ENCODE data around the gene DRD3.
A peak's percentile ranks its signal among the peaks of the same experiment; 100 is the strongest.

Gene DRD3

GRCh38 chr3:114176890-114177289 is 2.0 kb downstream of the DRD3 start:
- DNase-seq, result no peak

DNA sequence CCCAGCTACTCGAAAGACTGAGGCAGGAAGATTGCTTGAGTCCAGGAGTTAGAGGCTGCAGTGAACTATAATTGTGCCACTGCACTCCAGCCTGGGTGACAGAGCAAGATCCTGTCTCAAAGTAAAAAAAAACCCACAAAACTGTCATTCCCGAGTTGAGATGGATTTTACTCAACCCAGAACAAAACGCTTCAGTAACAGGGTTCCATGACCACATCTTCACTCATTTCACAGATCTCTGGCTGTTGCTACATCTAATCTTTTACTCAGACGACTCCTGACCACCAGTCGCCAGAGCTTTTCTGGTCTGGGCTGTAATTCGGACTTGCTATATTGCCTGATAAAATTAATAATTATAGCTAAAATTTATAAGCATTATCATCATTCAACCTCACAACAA is 2.4 kb downstream of the DRD3 start:
- DNase-seq, result no peak

GRCh38 chr3:114175204-114175987 is 3.5 kb downstream of the DRD3 start:
- DNase-seq, result no peak

DNA sequence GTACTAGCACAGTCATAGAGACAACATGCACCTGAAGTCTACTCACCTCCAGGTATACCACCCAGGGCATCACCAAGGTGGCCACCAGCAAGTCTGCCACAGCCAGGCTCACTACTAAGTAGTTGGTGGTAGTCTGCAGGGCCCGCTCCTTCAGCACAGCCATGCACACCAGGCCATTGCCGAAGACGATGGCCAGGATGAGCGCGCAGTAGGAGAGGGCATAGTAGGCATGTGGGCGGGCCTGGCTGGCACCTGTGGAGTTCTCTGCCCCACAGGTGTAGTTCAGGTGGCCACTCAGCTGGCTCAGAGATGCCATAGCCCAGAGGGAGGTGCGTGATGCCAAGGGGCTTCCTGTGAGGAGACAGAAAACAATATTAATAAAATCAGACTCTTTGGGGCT is 7.2 kb downstream of the DRD3 start:
- no peak for DNase-seq

GRCh38 chr3:114168150-114168549 is 10.7 kb downstream of the DRD3 start:
- DNase-seq, result no peak

GRCh38 chr3:114157321-114157720 is 21.5 kb downstream of the DRD3 start:
- DNase-seq, result no peak

DNA sequence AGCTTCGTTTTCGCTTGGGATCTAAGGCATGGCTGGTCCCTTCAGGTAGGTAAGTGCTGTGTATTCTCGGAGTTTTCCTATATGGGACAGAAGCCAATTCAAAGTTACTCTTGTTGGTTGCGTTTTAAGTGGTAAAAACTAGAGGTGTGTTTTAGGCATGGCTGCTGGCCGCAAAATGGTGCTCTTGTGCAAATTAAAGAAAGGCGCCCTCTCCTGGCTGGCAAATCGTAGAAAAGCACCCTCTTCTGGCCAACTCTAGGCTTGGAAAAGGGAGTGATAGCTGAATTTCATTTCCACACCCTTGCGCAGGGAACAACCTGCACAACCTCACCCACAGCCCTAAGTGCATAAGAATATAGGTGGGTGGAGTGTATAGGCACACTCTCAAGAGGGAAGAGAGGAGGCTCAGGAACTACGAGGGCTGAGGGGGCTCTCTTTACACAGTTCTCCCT is 23.5 kb downstream of the DRD3 start:
- peak; percentile 11 for DNase-seq

GRCh38 chr3:114154321-114154821 is 24.5 kb downstream of the DRD3 start:
- no peak for DNase-seq

DNA sequence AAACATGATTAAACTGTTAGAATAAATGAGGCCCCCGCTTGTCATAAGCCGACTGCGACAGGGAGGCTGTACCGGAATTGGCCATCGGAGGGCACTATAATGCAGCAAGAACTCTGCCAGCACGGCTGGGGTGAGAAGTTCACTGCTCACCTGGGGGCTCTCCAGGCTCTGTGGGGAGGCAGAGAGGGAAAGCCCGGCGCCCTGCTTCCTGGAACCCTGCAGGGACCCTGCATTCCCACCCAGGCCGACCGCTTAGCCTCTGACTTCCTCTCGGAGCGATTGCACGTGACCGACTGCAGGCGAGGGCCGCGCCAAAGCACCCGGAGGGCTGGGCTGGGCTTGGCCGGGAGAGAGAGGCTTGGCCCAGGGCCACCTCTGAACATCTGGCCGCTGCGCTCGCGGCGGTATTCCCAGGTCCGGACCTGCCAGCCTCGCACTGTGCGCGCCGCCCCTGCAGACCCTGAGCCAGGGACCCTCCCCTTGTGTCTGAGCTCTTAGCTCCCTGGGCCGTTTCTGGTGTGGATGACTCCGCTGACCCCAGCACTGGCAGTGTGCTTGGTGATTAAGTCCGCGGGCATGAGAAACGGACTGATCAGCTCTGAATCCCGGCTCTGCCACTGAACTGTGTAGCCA is 26.2 kb downstream of the DRD3 start:
- DNase-seq, result peak; percentile 84

DNA sequence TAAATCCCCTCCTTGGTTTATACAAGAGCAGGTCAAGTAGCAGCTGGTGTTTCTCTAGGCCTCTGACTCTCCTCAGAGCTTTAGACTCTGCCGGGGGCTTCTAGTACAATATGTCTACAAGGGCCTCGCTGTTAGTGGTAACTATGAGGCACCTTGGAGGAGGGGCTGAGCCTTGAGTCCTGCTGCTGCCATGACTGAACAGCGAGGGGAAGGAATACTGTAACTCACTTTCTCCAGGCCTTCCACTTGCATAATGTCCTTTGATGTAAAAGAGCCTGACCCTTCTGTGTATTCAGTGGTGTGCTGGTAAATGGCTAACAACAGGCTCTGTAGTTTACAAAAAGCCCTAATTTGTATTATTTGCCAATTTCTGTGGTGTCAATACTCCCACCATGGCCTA is 27.8 kb downstream of the DRD3 start:
- no peak for DNase-seq

DNA sequence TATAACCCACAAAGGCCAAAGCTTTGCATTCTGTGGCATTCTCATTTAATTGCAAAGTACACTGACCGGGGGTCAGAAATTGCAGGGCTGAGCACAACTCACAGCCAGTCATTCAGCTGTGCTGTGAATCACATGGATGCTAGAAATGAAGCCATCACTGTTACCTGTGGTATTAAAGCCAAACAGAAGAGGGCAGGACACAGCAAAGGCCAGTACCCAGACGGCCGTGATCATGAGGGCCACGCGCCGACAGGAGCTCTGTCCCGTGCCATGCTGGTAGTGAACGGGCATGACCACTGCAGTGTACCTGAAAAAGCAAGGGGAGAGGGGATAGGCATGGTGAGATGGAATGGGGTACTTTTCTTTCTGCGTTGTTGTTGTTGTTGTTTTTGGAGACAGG is 31.6 kb downstream of the DRD3 start:
- no peak for DNase-seq

GRCh38 chr3:114144909-114145688 is 33.8 kb downstream of the DRD3 start:
- no peak for DNase-seq

DNA sequence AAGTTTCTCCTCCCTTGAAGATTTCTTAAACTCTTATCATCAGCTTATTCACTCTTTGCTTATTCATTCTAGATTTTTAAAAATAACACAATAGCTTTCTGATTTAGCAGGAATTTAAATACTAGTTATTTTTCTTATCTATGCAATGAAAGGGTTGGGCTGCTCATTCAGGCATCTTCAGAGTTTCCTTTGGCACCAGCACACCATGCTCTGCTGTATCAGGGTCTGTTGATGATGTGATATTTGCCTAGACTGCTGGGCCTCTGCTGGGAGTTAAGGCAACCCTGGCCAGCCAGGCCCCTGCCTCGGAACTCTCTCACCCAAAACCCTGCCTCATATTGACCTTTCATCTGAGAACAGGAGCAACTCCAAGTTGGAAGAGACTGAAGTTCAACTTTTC is 35.0 kb downstream of the DRD3 start:
- no peak for DNase-seq

DNA sequence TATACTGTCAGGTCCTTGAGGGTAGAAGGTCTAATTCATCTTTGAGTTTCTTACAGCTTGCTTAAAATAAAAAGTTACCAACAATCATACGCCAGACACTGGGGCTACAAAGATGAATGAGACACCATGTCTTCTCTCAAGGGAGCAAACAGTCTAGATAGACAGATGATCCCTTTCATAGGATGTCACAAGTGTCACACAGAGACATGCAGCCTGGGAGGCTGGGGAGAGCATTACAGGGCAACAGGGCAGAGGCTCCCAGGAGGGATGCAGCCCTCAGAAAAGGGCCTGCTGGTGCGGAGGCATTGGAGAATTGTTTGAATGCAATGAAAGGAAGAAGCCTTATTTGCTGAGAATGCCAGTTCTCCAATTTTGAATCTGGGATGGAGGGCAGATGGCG is 39.0 kb downstream of the DRD3 start:
- DNase-seq, result no peak

- no peak for DNase-seq
These were observed 44.9 kb downstream of the DRD3 start for GRCh38 chr3:114133947-114134346.

DNA sequence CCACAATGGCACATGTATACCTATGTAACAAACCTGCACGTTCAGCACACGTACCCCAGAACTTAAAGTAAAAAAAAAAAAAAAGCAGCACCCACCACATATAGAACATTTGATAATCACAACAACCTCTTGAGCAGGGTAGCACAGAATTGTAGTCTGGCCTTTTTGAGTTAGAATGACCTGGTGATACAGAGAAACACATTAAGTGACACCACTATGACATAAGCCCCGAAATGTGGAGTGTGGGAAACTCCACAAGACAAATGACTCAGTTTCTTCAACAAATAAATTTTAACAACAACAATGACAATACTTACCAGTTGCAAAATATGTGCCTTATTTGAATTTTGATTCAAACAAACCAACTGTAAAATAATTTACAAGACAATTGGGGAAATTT is 46.4 kb downstream of the DRD3 start:
- no peak for DNase-seq

DNA sequence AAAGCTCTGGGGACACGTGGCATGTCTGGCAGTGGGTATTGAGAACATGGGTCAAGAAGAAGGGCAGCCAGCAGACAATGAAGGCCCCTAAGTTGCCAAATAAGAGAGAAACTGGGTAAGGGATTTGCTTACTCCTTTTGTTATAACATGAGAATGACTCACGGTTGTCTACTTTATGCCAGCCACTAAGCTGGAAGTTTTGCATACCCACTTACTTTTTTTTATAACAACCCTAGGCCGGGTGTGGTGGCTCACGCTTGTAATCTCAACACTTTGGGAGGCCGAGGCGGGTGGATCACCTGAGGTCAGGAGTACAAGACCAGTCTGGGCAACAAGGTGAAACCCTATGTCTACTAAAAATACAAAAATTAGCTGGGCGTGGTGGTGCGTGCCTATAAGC is 50.0 kb downstream of the DRD3 start:
- DNase-seq, result no peak

DNA sequence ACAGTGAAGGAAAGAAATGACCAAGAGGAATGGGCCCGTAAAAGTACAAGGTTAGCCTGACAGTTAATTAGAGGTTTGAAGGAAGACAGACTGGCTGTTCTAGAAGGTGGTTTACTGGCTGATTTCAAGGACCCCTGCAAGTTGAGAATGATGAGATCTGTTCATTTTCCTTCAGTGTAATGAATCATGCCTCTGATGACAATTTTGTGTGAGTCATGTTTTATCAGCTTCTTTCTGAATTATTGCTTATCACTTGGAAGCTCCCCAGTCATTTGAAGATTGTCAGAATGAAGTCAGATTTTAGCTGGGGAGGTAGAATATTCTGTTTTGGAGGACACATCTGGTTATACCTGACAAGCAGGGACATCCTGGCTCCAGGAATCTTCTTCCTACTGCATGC is 50.6 kb downstream of the DRD3 start:
- no peak for DNase-seq

GRCh38 chr3:114127517-114127916 is 51.3 kb downstream of the DRD3 start:
- no peak for DNase-seq

GRCh38 chr3:114126461-114126860 is 52.4 kb downstream of the DRD3 start:
- no peak for DNase-seq

- no peak for DNase-seq
These were observed 56.7 kb downstream of the DRD3 start for GRCh38 chr3:114122027-114122709.

DNA sequence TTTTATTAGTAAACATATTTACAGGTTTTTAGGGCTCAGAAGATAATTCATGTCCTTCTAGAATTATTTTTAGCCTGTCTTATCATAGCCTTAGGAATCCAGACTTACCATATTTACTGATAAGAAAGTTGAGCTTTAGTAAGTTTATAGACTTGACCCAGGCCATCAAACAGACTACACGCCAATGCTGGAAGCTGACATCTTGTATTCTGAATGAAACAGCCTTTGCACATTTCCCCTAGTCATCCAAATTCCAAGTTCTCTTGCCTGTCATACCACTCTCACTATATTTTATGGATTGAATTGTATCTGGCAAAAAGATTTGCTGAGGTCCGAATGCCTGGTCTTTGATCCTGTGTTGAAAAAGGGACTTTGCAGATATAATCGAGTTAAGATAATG is 58.6 kb downstream of the DRD3 start:
- DNase-seq, result no peak

GRCh38 chr3:114119776-114120175 is 59.1 kb downstream of the DRD3 start:
- DNase-seq, result no peak
